ENCODE data around the gene DNAI1. TPM values are rescaled to one million over a fixed set of nuclear protein-coding genes. Genes with fewer than 3 reads are reported as not detected.

Gene DNAI1
- total and polyA plus RNA-seq, 7 experiments from 2014 or later: not detected

DNA sequence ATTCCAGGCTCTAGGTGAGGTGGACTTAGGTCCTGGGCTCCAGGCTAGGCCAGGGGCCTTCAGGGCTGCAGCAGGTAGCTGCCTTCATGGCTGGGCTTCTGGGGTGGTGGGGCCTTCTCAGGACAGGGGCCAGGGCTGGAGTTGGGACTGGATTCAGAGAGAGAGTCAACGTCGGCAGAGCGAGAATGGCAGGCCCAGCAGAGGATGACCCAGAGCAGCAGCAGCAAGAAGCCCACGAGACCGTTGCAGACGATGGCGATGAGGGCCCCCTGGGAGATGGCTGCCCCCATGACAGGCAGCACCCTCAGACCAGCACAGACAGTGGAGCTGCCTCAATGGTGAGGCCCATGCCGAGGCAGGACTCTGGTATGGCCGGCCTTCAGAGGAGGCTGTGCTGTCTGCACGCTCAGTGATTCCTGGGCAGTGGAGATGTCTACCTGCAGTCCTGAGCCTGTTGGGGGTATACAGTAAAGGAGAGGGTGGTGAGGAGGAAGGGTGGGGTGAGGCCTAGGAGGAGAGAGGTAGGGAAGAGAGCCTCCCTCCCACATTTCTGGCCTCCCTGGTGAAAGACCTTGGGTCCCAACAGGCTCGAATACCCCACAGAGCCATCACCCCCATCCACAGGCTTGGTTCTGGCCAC lies 62.9 kb downstream of the DNAI1 start:
- no peaks in the 10 kb centered on the region for H3K36me3 Mint-ChIP-seq
- no peaks in the 10 kb centered on the region for H3K9me3 Mint-ChIP-seq
- ATAC-seq (no peak), DNase-seq (no peak)
- intact Hi-C loops (cut with micrococcal nuclease): loop anchor here (2.0 to 10.0 kb wide), 8 partner anchors 91 to 1259 kb away; partner anchors contain the start of genes RPP25L (in 2 of the 2), BAG1 (in 1 of the 2), DNAJB5 (in 1 of the 2) and KIF24 (in 1 of the 2)
- no peak overlapping the region for H3K27ac Mint-ChIP-seq
- H3K9me3 ChIP-seq (ENCODE audit: control insufficient read depth in 2 of 3, low read length in 3 of 3): no peaks in the 10 kb centered on the region
- peaks cover 5 to 19% (median 10%) of the 10 kb centered on the region in 7 donors for H3K4me1 Mint-ChIP-seq
- peak overlapping the region in 4 of 10 donors; percentile 13 to 63 (median 42) for H3K4me3 Mint-ChIP-seq
- CTCF ChIA-PET: no interaction called here
- peaks cover 0 to 51% (median 8%) of the 10 kb centered on the region in 5 donors for H3K27me3 Mint-ChIP-seq
- no peaks in the 10 kb centered on the region for H3K27me3 ChIP-seq (ENCODE audit: control insufficient read depth in 2 of 2, insufficient read depth in 2 of 2, low read length in 2 of 2)
- no peaks in the 10 kb centered on the region for H3K36me3 ChIP-seq (ENCODE audit: control insufficient read depth in 2 of 3, insufficient read depth in 3 of 3, low read length in 3 of 3)
- no peak overlapping the region for H3K27ac ChIP-seq (ENCODE audit: low read depth, low read length)
- H3K4me1 ChIP-seq (ENCODE audit: control insufficient read depth in 2 of 2, insufficient read depth in 2 of 2, low read length in 2 of 2): peaks cover 7 to 10% of the 10 kb centered on the region in 2 donors
- no peak overlapping the region for H3K4me3 ChIP-seq (ENCODE audit: low read length)
- POLR2A ChIA-PET: no interaction called here

DNA sequence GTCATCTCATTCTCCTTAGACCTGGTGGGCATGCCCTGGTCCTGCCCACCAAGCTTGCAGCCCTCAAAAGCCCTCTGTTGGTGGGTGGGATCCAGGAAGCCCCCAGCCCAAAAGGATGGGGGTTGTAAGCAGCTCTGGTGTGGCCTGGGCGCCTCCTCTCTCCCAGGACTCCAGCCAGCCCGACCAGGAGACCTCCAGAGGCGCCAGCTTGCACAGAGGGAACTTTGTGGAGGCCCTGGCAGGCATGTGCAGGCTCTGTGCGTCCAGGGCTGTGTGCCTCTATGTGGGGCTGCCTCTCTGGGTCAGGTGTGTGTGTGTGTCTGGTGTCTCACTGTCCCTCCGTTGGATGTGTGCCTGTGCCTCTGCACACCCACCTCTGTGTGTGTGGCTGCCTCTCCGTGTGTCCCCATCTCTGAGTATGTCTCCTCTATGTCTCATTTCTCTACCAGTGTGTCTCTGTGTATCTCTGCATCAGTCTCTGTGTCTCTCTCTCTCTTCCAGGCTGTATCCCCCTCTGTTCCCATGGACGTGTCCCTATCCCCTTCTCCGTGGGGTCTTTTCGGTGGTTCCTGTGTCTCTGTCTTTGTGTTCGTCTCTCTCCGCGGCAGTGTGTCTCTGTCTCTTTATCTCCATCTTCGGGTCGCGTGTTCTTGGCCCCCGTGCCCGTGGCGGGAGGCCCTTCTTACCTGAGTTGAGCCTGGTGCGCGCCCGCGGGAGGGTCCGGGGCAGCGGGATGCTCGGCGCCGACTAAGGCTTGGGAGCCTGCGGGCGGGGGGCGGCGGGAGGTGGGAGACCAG lies 63.7 kb downstream of the DNAI1 start:
- Mint-ChIP-seq H3K36me3 (no peaks in the 10 kb centered on the region), H3K4me3 (peak overlapping the region; percentile 70 to 83 (median 78)), H3K4me1 (peaks cover 5 to 19% (median 10%) of the 10 kb centered on the region in 7 donors), H3K27me3 (peaks cover 0 to 53% (median 8%) of the 10 kb centered on the region in 5 donors), H3K9me3 (no peaks in the 10 kb centered on the region), H3K27ac (peak overlapping the region in 6 of 9 donors; percentile 18 to 79 (median 64))
- intact Hi-C loops (cut with micrococcal nuclease): loop anchor here (2.0 to 10.0 kb wide), 8 partner anchors 90 to 1260 kb away; partner anchors contain the start of genes RPP25L (in 2 of the 2), BAG1 (in 1 of the 2), DNAJB5 (in 1 of the 2) and KIF24 (in 1 of the 2)
- ChIA-PET CTCF (no interaction called here), POLR2A (no interaction called here)
- Histone ChIP-seq H3K27me3 (ENCODE audit: control insufficient read depth in 2 of 2, insufficient read depth in 2 of 2, low read length in 2 of 2) (no peaks in the 10 kb centered on the region), H3K9me3 (ENCODE audit: control insufficient read depth in 2 of 3, low read length in 3 of 3) (no peaks in the 10 kb centered on the region), H3K4me3 (ENCODE audit: low read length) (peak overlapping the region; percentile 51), H3K4me1 (ENCODE audit: control insufficient read depth in 2 of 2, insufficient read depth in 2 of 2, low read length in 2 of 2) (peaks cover 7 to 10% of the 10 kb centered on the region in 2 donors), H3K27ac (ENCODE audit: low read depth, low read length) (peak overlapping the region; percentile 54), H3K36me3 (ENCODE audit: control insufficient read depth in 2 of 3, insufficient read depth in 3 of 3, low read length in 3 of 3) (no peaks in the 10 kb centered on the region)
- ATAC-seq (no peak), DNase-seq (peak in 2 of 9 donors; percentile 13 to 28)

DNA sequence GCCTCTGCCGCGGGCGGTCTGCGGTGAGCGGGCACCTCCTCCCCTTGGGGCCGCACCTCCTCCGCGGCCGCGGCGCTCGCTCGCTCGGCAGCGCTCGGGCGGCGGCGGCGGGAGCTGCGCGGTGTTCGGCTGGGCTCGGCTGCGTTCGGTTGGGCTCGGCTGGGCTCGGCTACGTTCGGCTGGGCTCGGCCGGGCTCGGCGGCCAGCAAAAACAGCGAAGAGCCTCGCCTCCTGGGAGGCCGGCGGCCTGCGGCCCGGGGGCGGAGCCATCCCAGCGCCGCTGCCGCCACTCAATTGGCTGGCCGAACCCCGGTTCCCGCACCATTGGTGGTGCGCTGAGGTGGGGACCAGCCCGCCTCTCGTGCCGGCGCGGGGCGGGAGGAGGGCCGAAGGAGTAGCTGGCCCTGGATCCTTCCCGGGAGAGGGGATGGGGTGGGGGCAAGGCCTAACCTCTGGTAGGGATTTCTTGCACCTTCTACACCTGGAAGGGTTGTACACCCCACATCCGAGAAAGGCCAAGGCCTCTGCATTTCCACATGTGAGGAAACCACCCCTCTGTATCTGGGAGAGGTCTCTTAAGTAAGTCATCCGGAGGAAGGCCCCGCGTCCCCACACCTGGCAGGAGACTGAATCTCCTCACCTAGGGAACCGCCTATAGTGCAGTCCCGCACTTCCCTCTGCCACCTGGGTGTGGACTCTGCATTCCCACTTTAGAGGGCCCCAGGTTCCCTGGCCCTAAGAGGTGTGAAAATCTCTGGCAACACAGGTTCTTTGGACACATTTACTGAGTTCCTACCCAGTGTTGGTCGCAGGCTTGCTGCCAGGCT lies 64.6 kb downstream of the DNAI1 start, which contains the start of gene ENHO:
ENHO (minus strand) TSS at position 20 of the 827 bp plus-strand sequence. CDS start 1,295 bp downstream, outside the sequence.
- no peaks in the 10 kb centered on the region for H3K36me3 ChIP-seq (ENCODE audit: control insufficient read depth in 2 of 3, insufficient read depth in 3 of 3, low read length in 3 of 3)
- intact Hi-C loops (cut with micrococcal nuclease): loop anchor here (1.0 to 10.0 kb wide), 13 partner anchors 65 to 1261 kb away; partner anchors contain the start of genes DNAI1 (in 2 of the 2), FAM219A (in 2 of the 2), KIF24 (in 2 of the 2) and NUDT2 (in 2 of the 2)
- H3K27ac ChIP-seq (ENCODE audit: low read depth, low read length): peak within 1 kb of the TSS; percentile 61
- no peaks in the 10 kb centered on the region for H3K36me3 Mint-ChIP-seq
- peaks cover 5 to 19% (median 10%) of the 10 kb centered on the region in 7 donors for H3K4me1 Mint-ChIP-seq
- peaks cover 0 to 55% (median 8%) of the 10 kb centered on the region in 5 donors for H3K27me3 Mint-ChIP-seq
- H3K4me1 ChIP-seq (ENCODE audit: control insufficient read depth in 2 of 2, insufficient read depth in 2 of 2, low read length in 2 of 2): peaks cover 7 to 10% of the 10 kb centered on the region in 2 donors
- DNase-seq (peak; percentile 77 to 97 (median 91)), ATAC-seq (peak; percentile 97)
- CTCF ChIA-PET: interaction anchor here (0.7 kb wide), 1 partner anchor 139 kb away, joined by 3 read pairs; no protein-coding TSS in a partner anchor
- POLR2A ChIA-PET: no interaction called here
- H3K27me3 ChIP-seq (ENCODE audit: control insufficient read depth in 2 of 2, insufficient read depth in 2 of 2, low read length in 2 of 2): no peaks in the 10 kb centered on the region
- peak within 1 kb of the TSS; percentile 66 for H3K4me3 ChIP-seq (ENCODE audit: low read length)
- no peaks in the 10 kb centered on the region for H3K9me3 ChIP-seq (ENCODE audit: control insufficient read depth in 2 of 3, low read length in 3 of 3)
- peak within 1 kb of the TSS; percentile 70 to 83 (median 78) for H3K4me3 Mint-ChIP-seq
- no peaks in the 10 kb centered on the region for H3K9me3 Mint-ChIP-seq
- H3K27ac Mint-ChIP-seq: peak within 1 kb of the TSS in 7 of 9 donors; percentile 18 to 79 (median 61)

DNA sequence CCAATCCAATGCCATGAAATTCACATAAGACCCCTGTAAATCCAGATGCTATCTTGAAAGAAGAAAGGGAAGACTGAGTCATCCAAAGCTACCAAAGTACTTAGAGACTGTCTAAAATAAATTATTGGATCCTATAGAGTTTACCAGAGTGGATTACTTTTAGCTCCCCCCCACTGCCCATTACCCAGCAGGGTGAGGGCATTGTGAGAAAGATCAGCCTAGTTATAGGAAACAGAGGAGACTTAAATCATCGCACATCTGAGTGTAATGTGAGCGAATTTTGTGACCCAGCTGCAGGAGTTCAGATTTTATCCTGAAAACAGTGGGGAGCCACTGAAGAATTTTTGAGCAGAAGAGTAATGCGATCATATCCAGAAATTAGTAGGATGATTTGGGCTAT lies 65.7 kb downstream of the DNAI1 start:
- no peak overlapping the region for H3K4me3 ChIP-seq (ENCODE audit: low read length)
- H3K4me3 Mint-ChIP-seq: peak overlapping the region in 1 of 10 donors; percentile 61
- no peaks in the 10 kb centered on the region for H3K27me3 ChIP-seq (ENCODE audit: control insufficient read depth in 2 of 2, insufficient read depth in 2 of 2, low read length in 2 of 2)
- ChIA-PET CTCF (no interaction called here), POLR2A (interaction anchor here (0.6 to 1.3 kb wide), 3 partner anchors 96 to 333 kb away, joined by 3 to 4 read pairs (median 3); partner anchors contain the start of gene DCTN3)
- DNase-seq (no peak), ATAC-seq (no peak)
- H3K36me3 ChIP-seq (ENCODE audit: control insufficient read depth in 2 of 3, insufficient read depth in 3 of 3, low read length in 3 of 3): no peaks in the 10 kb centered on the region
- no peak overlapping the region for H3K27ac Mint-ChIP-seq
- H3K4me1 ChIP-seq (ENCODE audit: control insufficient read depth in 2 of 2, insufficient read depth in 2 of 2, low read length in 2 of 2): peaks cover 7 to 10% of the 10 kb centered on the region in 2 donors
- H3K27me3 Mint-ChIP-seq: peaks cover 3 to 53% (median 9%) of the 10 kb centered on the region in 5 donors
- H3K4me1 Mint-ChIP-seq: peaks cover 5 to 19% (median 10%) of the 10 kb centered on the region in 7 donors
- intact Hi-C loops (cut with micrococcal nuclease): loop anchor here (5.0 to 10.0 kb wide), 5 partner anchors 88 to 1262 kb away; partner anchors contain the start of genes BAG1 (in 1 of the 2), DNAJB5 (in 1 of the 2), KIF24 (in 1 of the 2) and NUDT2 (in 1 of the 2)
- no peaks in the 10 kb centered on the region for H3K36me3 Mint-ChIP-seq
- no peaks in the 10 kb centered on the region for H3K9me3 Mint-ChIP-seq
- H3K27ac ChIP-seq (ENCODE audit: low read depth, low read length): no peak overlapping the region
- no peaks in the 10 kb centered on the region for H3K9me3 ChIP-seq (ENCODE audit: control insufficient read depth in 2 of 3, low read length in 3 of 3)

DNA sequence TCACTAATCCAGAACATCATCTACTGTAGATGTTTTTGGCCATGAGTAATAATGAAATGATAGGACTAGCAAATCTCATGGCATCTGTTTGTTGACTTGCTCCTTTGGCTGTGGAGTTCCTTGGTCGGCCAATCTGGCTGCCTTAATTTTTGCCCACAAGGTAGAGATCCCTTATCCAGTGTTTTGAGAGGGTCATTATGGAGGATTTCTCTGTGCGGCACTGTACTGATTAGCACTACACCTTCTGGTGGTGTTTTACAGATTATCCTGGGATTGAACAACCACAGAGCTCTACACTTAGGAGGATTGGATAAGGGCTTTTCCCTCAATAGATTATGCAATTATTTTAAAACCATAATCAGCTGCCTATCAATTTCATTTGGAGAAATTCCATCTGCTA lies 67.4 kb downstream of the DNAI1 start:
- Histone ChIP-seq H3K36me3 (ENCODE audit: control insufficient read depth in 2 of 3, insufficient read depth in 3 of 3, low read length in 3 of 3) (no peaks in the 10 kb centered on the region), H3K4me3 (ENCODE audit: low read length) (no peak overlapping the region), H3K9me3 (ENCODE audit: control insufficient read depth in 2 of 3, low read length in 3 of 3) (no peaks in the 10 kb centered on the region), H3K4me1 (ENCODE audit: control insufficient read depth in 2 of 2, insufficient read depth in 2 of 2, low read length in 2 of 2) (peaks cover 7 to 10% of the 10 kb centered on the region in 2 donors), H3K27me3 (ENCODE audit: control insufficient read depth in 2 of 2, insufficient read depth in 2 of 2, low read length in 2 of 2) (no peaks in the 10 kb centered on the region), H3K27ac (ENCODE audit: low read depth, low read length) (no peak overlapping the region)
- Mint-ChIP-seq H3K27me3 (peaks cover 13 to 64% (median 22%) of the 10 kb centered on the region in 5 donors), H3K4me3 (no peak overlapping the region), H3K4me1 (peaks cover 5 to 19% (median 10%) of the 10 kb centered on the region in 7 donors), H3K9me3 (peaks cover 0 to 4% (median 0%) of the 10 kb centered on the region in 11 donors), H3K36me3 (no peaks in the 10 kb centered on the region), H3K27ac (no peak overlapping the region)
- CTCF ChIA-PET: no interaction called here
- ATAC-seq (no peak), DNase-seq (no peak)
- intact Hi-C loops (cut with micrococcal nuclease): loop anchor here (10.0 kb wide), 3 partner anchors 201 to 711 kb away; partner anchors contain the start of genes DNAJB5 (in 1 of the 2), KIF24 (in 1 of the 2), NUDT2 (in 1 of the 2) and UBE2R2 (in 1 of the 2)
- POLR2A ChIA-PET: no interaction called here
